ENCODE data around the gene NFIL3. TPM values are rescaled to one million over a fixed set of nuclear protein-coding genes. Genes with fewer than 3 reads are reported as not detected.

NFIL3 gene
- total RNA-seq, 2 donors from 2014 or later: 11.4 to 12.9 TPM

DNA sequence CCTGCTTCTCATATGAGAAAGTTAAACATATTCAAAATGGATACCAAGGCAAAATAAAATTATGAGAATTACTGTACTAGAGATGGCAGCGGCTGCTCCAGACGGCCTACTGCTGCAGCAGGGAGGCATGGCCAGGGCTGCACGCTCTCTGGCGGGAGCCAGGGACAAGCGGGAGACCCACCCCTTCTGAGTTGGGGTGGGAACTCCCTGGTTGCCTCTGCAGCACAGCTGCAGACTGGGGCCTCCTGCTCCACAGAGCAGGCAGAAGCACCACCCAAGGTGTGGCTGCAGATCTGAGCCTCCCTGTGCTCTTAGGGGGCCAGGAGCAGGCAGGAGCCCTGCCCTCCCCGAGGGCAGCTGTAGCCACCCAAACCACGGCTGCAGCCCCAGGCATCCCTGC lies 59.6 kb downstream of the NFIL3 start:
- Histone ChIP-seq H3K36me3 (replicated peaks in 1 of 2; ENCODE audit: insufficient read depth in 1 of 2, low read depth in 2 of 2) (no peaks in the 10 kb centered on the region), H3K27me3 (no peaks in the 10 kb centered on the region), H3K9me3 (no peaks in the 10 kb centered on the region), H3K27ac (no peak overlapping the region), H3K4me1 (peaks cover 24% of the 10 kb centered on the region), H3K4me3 (no peak overlapping the region)
- TF ChIP-seq POLR2A (IDR thresholded peaks at IDR 0.05): no peak
- WGBS, 2 donors: 90 to 95% methylated on average over 5 to 7 of the region's 7 CpGs
- DNase-seq: no peak
- intact Hi-C loops (cut with DNase I): no loop called here
- ATAC-seq: no peak

DNA sequence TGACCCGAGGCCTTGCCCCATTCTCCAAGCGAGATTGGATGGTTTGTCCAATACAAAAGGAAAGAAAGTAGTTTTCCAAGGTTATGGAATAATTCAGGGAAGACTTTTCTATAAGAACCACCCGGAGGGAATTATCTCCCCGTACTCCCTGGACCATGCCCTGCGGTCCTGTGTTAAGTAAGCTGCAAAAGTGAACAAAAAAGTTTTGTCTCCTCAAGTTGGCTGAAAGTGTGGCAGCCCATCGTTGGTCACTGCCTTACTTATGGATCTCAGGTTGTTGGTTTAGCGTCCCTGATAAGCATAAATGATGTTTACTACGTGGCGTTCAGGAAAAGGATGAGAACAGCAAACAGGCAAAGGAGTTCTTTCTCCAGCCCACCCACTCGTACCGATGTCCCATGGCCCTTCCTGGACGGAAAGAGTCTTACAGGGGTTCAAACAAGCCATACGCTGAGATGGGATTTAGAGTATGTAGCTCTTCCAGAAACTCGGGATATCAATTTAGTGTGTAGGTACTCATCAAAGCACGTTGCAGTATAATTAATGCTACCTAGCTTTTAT lies 61.5 kb downstream of the NFIL3 start:
- Histone ChIP-seq H3K9me3 (no peaks in the 10 kb centered on the region), H3K27ac (peak overlapping the region; percentile 87 to 97 (median 92)), H3K4me3 (no peak overlapping the region), H3K36me3 (replicated peaks in 1 of 2; ENCODE audit: insufficient read depth in 1 of 2, low read depth in 2 of 2) (no peaks in the 10 kb centered on the region), H3K27me3 (no peaks in the 10 kb centered on the region), H3K4me1 (peaks cover 26% of the 10 kb centered on the region)
- no peak for ATAC-seq
- TF ChIP-seq POLR2A (IDR thresholded peaks at IDR 0.05): no peak
- TF ChIP-seq, protein P1, sequence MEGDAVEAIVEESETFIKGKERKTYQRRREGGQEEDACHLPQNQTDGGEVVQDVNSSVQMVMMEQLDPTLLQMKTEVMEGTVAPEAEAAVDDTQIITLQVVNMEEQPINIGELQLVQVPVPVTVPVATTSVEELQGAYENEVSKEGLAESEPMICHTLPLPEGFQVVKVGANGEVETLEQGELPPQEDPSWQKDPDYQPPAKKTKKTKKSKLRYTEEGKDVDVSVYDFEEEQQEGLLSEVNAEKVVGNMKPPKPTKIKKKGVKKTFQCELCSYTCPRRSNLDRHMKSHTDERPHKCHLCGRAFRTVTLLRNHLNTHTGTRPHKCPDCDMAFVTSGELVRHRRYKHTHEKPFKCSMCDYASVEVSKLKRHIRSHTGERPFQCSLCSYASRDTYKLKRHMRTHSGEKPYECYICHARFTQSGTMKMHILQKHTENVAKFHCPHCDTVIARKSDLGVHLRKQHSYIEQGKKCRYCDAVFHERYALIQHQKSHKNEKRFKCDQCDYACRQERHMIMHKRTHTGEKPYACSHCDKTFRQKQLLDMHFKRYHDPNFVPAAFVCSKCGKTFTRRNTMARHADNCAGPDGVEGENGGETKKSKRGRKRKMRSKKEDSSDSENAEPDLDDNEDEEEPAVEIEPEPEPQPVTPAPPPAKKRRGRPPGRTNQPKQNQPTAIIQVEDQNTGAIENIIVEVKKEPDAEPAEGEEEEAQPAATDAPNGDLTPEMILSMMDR (IDR thresholded peaks at IDR 0.05): no peak
- DNase-seq: no peak
- intact Hi-C loops (cut with DNase I): no loop called here
- 47 to 49% methylated on average over 15 of the region's 15 CpGs for WGBS, 2 donors

DNA sequence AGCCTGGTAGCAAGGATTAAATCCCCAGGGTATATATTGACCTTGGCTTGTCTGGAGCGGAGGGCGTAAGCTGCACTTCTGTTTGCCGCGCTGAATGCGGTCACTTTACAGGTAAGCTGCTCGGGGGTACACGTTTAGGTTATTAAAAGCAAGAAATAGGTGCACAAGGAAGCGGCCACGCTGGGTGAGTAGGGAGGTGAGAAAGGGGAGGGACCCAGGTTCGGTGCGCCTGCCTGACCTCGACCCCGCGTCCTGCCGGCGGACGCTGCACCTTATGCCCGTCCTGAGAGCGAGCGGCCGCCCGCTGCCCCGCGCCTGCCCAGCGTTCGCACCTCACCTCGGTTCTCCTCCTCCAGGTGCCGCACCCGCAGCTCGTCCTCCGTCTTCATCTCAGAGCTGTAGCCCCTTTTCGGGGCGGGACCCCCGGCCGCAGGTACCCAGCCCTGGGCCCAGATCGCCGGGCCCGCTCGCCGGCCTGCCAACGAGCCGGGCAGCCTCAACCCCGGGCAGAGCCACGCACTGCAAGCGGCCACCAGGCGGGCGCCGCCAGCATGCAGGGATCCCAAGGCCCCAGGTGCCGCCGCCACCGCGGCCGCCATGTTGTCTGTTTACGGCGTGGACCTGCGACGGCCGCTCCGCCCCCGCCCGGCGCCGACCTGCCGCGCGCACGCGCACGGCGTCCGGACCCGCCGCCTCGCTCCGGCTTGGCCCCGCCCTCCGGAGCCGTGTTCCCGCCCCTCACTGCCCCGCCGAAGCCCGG lies 62.2 kb downstream of the NFIL3 start, which contains the start of gene AUH:
AUH (minus strand) TSS at position 628 of the 760 bp plus-strand sequence; CDS start at position 599, 29 bp downstream.
- 0% methylated on average over 20 to 51 of the region's 82 CpGs for WGBS, 2 donors
- intact Hi-C loops (cut with DNase I): no loop called here
- peaks cover 26% of the 10 kb centered on the region for H3K4me1 ChIP-seq
- TF ChIP-seq, protein P1 (IDR thresholded peaks at IDR 0.05): peak in 3 of 7 experiments; percentile 11 to 23 (median 19)
- peak; percentile 64 to 77 (median 75) for TF ChIP-seq POLR2A (IDR thresholded peaks at IDR 0.05)
- peak within 1 kb of the TSS; percentile 87 to 97 (median 92) for H3K27ac ChIP-seq
- H3K36me3 ChIP-seq (replicated peaks in 1 of 2; ENCODE audit: insufficient read depth in 1 of 2, low read depth in 2 of 2): no peaks in the 10 kb centered on the region
- no peaks in the 10 kb centered on the region for H3K9me3 ChIP-seq
- DNase-seq (peak; percentile 85 to 90 (median 88)), ATAC-seq (peak; percentile 97)
- peak within 1 kb of the TSS; percentile 90 to 93 for H3K4me3 ChIP-seq
- no peaks in the 10 kb centered on the region for H3K27me3 ChIP-seq

DNA sequence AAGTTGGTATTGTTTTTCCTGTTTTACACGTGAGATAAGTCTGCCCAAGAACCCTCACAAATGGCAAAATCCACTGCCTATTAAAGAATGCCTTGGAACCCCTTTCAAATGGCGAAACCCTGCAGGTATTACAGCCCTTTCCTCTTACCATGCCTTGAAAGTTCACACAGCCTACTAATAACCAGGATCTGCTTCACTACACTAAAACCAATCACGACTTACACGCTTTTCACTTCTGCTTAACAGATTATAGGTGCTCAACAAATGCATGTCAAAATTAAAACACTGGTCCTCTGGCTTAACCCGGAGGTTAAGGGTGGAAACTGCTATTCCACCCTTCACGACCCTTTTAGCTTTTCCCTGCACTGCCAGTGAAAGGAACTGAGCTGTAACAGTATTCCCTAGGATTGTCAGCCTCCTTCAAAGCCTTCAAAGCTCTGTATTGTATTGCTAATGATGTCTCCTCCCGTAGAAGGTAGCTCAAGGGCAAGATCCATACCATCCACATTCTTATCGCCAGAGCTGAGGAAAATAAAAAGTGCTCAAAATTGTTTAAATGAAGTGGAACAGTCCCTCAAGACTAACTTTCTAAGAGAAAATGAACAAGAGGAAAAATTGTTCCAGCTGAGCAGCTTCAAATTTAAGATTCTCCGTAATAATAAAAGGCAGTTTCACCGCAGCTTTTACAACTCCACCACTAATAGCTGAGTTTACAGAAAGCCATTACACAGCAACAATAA lies 62.9 kb downstream of the NFIL3 start:
- no peaks in the 10 kb centered on the region for H3K36me3 ChIP-seq (replicated peaks in 1 of 2; ENCODE audit: insufficient read depth in 1 of 2, low read depth in 2 of 2)
- 8 to 10% methylated on average over 10 of the region's 10 CpGs for WGBS, 2 donors
- TF ChIP-seq, protein P1 (IDR thresholded peaks at IDR 0.05): no peak
- TF ChIP-seq POLR2A (IDR thresholded peaks at IDR 0.05): no peak
- ATAC-seq (no peak), DNase-seq (no peak)
- peaks cover 26% of the 10 kb centered on the region for H3K4me1 ChIP-seq
- intact Hi-C loops (cut with DNase I): no loop called here
- peak overlapping the region; percentile 87 to 97 (median 92) for H3K27ac ChIP-seq
- no peaks in the 10 kb centered on the region for H3K27me3 ChIP-seq
- no peaks in the 10 kb centered on the region for H3K9me3 ChIP-seq
- H3K4me3 ChIP-seq: peak overlapping the region; percentile 90 to 93
